ENCODE measurements around the gene GXYLT2.
"Not testable (repeated sequence)": the region's sequence is repeated elsewhere in the genome, so short reads cannot be mapped to it uniquely, and the experiment has no call there.

Gene GXYLT2

GRCh38 chr3:72998466-72998865 is 110.6 kb downstream of the GXYLT2 start:
- H3K9ac ChIP-seq (ENCODE audit: low read length), result peak overlapping the region; percentile 69
- peak overlapping the region; percentile 59 for H3K4me3 ChIP-seq (ENCODE audit: low read length)
- H4K5ac ChIP-seq (ENCODE audit: low read length), result no peak overlapping the region
- H3K23ac ChIP-seq (ENCODE audit: low read length), result no peak overlapping the region
- H2BK5ac ChIP-seq (ENCODE audit: low read length), result no peak overlapping the region
- H4K8ac ChIP-seq (ENCODE audit: low read depth, low read length), result no peak overlapping the region
- peak overlapping the region; percentile 95 for H3K4me2 ChIP-seq (ENCODE audit: low read length)
- no peaks in the 10 kb centered on the region for H3K79me1 ChIP-seq (ENCODE audit: low read length)
- no peaks in the 10 kb centered on the region for H3K36me3 ChIP-seq (ENCODE audit: control insufficient read depth, insufficient read depth, low read length)
- H3K27ac ChIP-seq (ENCODE audit: low read depth, low read length), result no peak overlapping the region
- H3K4me1 ChIP-seq (ENCODE audit: control insufficient read depth, low read depth, low read length), result no peaks in the 10 kb centered on the region
- no peaks in the 10 kb centered on the region for H3K27me3 ChIP-seq (ENCODE audit: insufficient read depth, low read length, poor library complexity)
- H2AK5ac ChIP-seq (ENCODE audit: low read length), result no peak overlapping the region
- no peak overlapping the region for H3K4ac ChIP-seq (ENCODE audit: low read depth, low read length)
- H3K56ac ChIP-seq (ENCODE audit: low read length), result peak overlapping the region; percentile 78
- H2BK120ac ChIP-seq (ENCODE audit: low read depth, low read length), result no peak overlapping the region
- WGBS (ENCODE audit: extremely low coverage, insufficient coverage, low lambda C conversion rate), result no CpG with 5 or more reads among the region's 4 CpGs
- H3K79me2 ChIP-seq (ENCODE audit: control insufficient read depth, insufficient read depth, low read length), result peaks cover 61% of the 10 kb centered on the region
- H2BK15ac ChIP-seq (replicated peaks; ENCODE audit: low read depth), result no peak overlapping the region
- DNase-seq, result no peak
- H3K18ac ChIP-seq (ENCODE audit: low read length), result no peak overlapping the region

GRCh38 chr3:72999951-73000350 is 112.1 kb downstream of the GXYLT2 start:
- Histone ChIP-seq H4K5ac (ENCODE audit: low read length) (no peak overlapping the region), H3K9ac (ENCODE audit: low read length) (peak overlapping the region; percentile 53), H3K27ac (ENCODE audit: low read depth, low read length) (no peak overlapping the region), H3K4me3 (ENCODE audit: low read length) (no peak overlapping the region), H3K18ac (ENCODE audit: low read length) (no peak overlapping the region), H2BK5ac (ENCODE audit: low read length) (no peak overlapping the region), H3K79me2 (ENCODE audit: control insufficient read depth, insufficient read depth, low read length) (peaks cover 75% of the 10 kb centered on the region), H3K27me3 (ENCODE audit: insufficient read depth, low read length, poor library complexity) (no peaks in the 10 kb centered on the region), H3K56ac (ENCODE audit: low read length) (peak overlapping the region; percentile 69), H3K23ac (ENCODE audit: low read length) (peak overlapping the region; percentile 60), H3K4me1 (ENCODE audit: control insufficient read depth, low read depth, low read length) (no peaks in the 10 kb centered on the region), H3K4ac (ENCODE audit: low read depth, low read length) (no peak overlapping the region), H2BK15ac (replicated peaks; ENCODE audit: low read depth) (no peak overlapping the region), H4K8ac (ENCODE audit: low read depth, low read length) (no peak overlapping the region), H3K4me2 (ENCODE audit: low read length) (peak overlapping the region; percentile 51), H2BK120ac (ENCODE audit: low read depth, low read length) (no peak overlapping the region), H2AK5ac (ENCODE audit: low read length) (no peak overlapping the region), H3K36me3 (ENCODE audit: control insufficient read depth, insufficient read depth, low read length) (no peaks in the 10 kb centered on the region), H3K79me1 (ENCODE audit: low read length) (no peaks in the 10 kb centered on the region)
- DNase-seq, result no peak
- WGBS (ENCODE audit: extremely low coverage, insufficient coverage, low lambda C conversion rate), result no CpG with 5 or more reads among the region's 2 CpGs

GRCh38 chr3:73003050-73003449 is 115.2 kb downstream of the GXYLT2 start:
- not testable (repeated sequence) for H4K5ac ChIP-seq (ENCODE audit: low read length); H3K23ac ChIP-seq (ENCODE audit: low read length); H3K27me3 ChIP-seq (ENCODE audit: insufficient read depth, low read length, poor library complexity); H2AK5ac ChIP-seq (ENCODE audit: low read length); H2BK5ac ChIP-seq (ENCODE audit: low read length); H4K8ac ChIP-seq (ENCODE audit: low read depth, low read length); DNase-seq; H3K4ac ChIP-seq (ENCODE audit: low read depth, low read length); H2BK15ac ChIP-seq (replicated peaks; ENCODE audit: low read depth); H3K4me3 ChIP-seq (ENCODE audit: low read length); H3K36me3 ChIP-seq (ENCODE audit: control insufficient read depth, insufficient read depth, low read length); H3K9ac ChIP-seq (ENCODE audit: low read length); H3K4me1 ChIP-seq (ENCODE audit: control insufficient read depth, low read depth, low read length); H3K79me1 ChIP-seq (ENCODE audit: low read length); H3K18ac ChIP-seq (ENCODE audit: low read length); H3K56ac ChIP-seq (ENCODE audit: low read length); H3K4me2 ChIP-seq (ENCODE audit: low read length); H3K27ac ChIP-seq (ENCODE audit: low read depth, low read length); H2BK120ac ChIP-seq (ENCODE audit: low read depth, low read length)
- peaks cover 89% of the 10 kb centered on the region for H3K79me2 ChIP-seq (ENCODE audit: control insufficient read depth, insufficient read depth, low read length)
- no CpG with 5 or more reads among the region's 8 CpGs for WGBS (ENCODE audit: extremely low coverage, insufficient coverage, low lambda C conversion rate)

- no peak overlapping the region for H3K4me2 ChIP-seq (ENCODE audit: low read length)
- no peaks in the 10 kb centered on the region for H3K79me1 ChIP-seq (ENCODE audit: low read length)
- H4K8ac ChIP-seq (ENCODE audit: low read depth, low read length), result no peak overlapping the region
- WGBS (ENCODE audit: extremely low coverage, insufficient coverage, low lambda C conversion rate), result no CpG with 5 or more reads among the region's 4 CpGs
- peaks cover 90% of the 10 kb centered on the region for H3K79me2 ChIP-seq (ENCODE audit: control insufficient read depth, insufficient read depth, low read length)
- H4K5ac ChIP-seq (ENCODE audit: low read length), result no peak overlapping the region
- H3K18ac ChIP-seq (ENCODE audit: low read length), result no peak overlapping the region
- H3K27ac ChIP-seq (ENCODE audit: low read depth, low read length), result no peak overlapping the region
- peaks cover 3% of the 10 kb centered on the region for H3K36me3 ChIP-seq (ENCODE audit: control insufficient read depth, insufficient read depth, low read length)
- no peak for DNase-seq
- H3K4ac ChIP-seq (ENCODE audit: low read depth, low read length), result no peak overlapping the region
- no peak overlapping the region for H2AK5ac ChIP-seq (ENCODE audit: low read length)
- no peak overlapping the region for H2BK15ac ChIP-seq (replicated peaks; ENCODE audit: low read depth)
- no peak overlapping the region for H3K23ac ChIP-seq (ENCODE audit: low read length)
- no peak overlapping the region for H2BK120ac ChIP-seq (ENCODE audit: low read depth, low read length)
- no peak overlapping the region for H2BK5ac ChIP-seq (ENCODE audit: low read length)
- H3K4me1 ChIP-seq (ENCODE audit: control insufficient read depth, low read depth, low read length), result no peaks in the 10 kb centered on the region
- no peak overlapping the region for H3K9ac ChIP-seq (ENCODE audit: low read length)
- no peak overlapping the region for H3K4me3 ChIP-seq (ENCODE audit: low read length)
- H3K56ac ChIP-seq (ENCODE audit: low read length), result no peak overlapping the region
- H3K27me3 ChIP-seq (ENCODE audit: insufficient read depth, low read length, poor library complexity), result no peaks in the 10 kb centered on the region
These were observed 116.5 kb downstream of the GXYLT2 start for GRCh38 chr3:73004316-73004715.

GRCh38 chr3:73007992-73008712 is 120.3 kb downstream of the GXYLT2 start:
- Histone ChIP-seq H3K27me3 (ENCODE audit: insufficient read depth, low read length, poor library complexity) (no peaks in the 10 kb centered on the region), H3K4me3 (ENCODE audit: low read length) (no peak overlapping the region), H4K5ac (ENCODE audit: low read length) (no peak overlapping the region), H3K18ac (ENCODE audit: low read length) (no peak overlapping the region), H3K56ac (ENCODE audit: low read length) (no peak overlapping the region), H3K79me2 (ENCODE audit: control insufficient read depth, insufficient read depth, low read length) (peaks cover 89% of the 10 kb centered on the region), H3K4me1 (ENCODE audit: control insufficient read depth, low read depth, low read length) (no peaks in the 10 kb centered on the region), H3K23ac (ENCODE audit: low read length) (no peak overlapping the region), H3K4me2 (ENCODE audit: low read length) (no peak overlapping the region), H3K79me1 (ENCODE audit: low read length) (no peaks in the 10 kb centered on the region), H3K36me3 (ENCODE audit: control insufficient read depth, insufficient read depth, low read length) (peaks cover 3% of the 10 kb centered on the region), H2AK5ac (ENCODE audit: low read length) (no peak overlapping the region), H3K4ac (ENCODE audit: low read depth, low read length) (no peak overlapping the region), H2BK120ac (ENCODE audit: low read depth, low read length) (no peak overlapping the region), H4K8ac (ENCODE audit: low read depth, low read length) (no peak overlapping the region), H2BK5ac (ENCODE audit: low read length) (no peak overlapping the region), H2BK15ac (replicated peaks; ENCODE audit: low read depth) (no peak overlapping the region), H3K9ac (ENCODE audit: low read length) (no peak overlapping the region), H3K27ac (ENCODE audit: low read depth, low read length) (no peak overlapping the region)
- no peak for DNase-seq
- WGBS (ENCODE audit: extremely low coverage, insufficient coverage, low lambda C conversion rate), result no CpG with 5 or more reads among the region's 6 CpGs

GRCh38 chr3:73009008-73009407 is 121.2 kb downstream of the GXYLT2 start:
- WGBS (ENCODE audit: extremely low coverage, insufficient coverage, low lambda C conversion rate), result 100% methylated on average over 2 of the region's 4 CpGs
- peaks cover 3% of the 10 kb centered on the region for H3K36me3 ChIP-seq (ENCODE audit: control insufficient read depth, insufficient read depth, low read length)
- H3K56ac ChIP-seq (ENCODE audit: low read length), result no peak overlapping the region

More at GRCh38 chr3:73009008-73009407, 121.2 kb downstream of the GXYLT2 start:
- no peak for DNase-seq
- H2BK120ac ChIP-seq (ENCODE audit: low read depth, low read length), result no peak overlapping the region
- H3K9ac ChIP-seq (ENCODE audit: low read length), result no peak overlapping the region
- H2AK5ac ChIP-seq (ENCODE audit: low read length), result no peak overlapping the region
- no peak overlapping the region for H3K23ac ChIP-seq (ENCODE audit: low read length)
- H3K4ac ChIP-seq (ENCODE audit: low read depth, low read length), result no peak overlapping the region
- H2BK15ac ChIP-seq (replicated peaks; ENCODE audit: low read depth), result no peak overlapping the region
- H3K27me3 ChIP-seq (ENCODE audit: insufficient read depth, low read length, poor library complexity), result no peaks in the 10 kb centered on the region
- H4K5ac ChIP-seq (ENCODE audit: low read length), result no peak overlapping the region
- H3K79me1 ChIP-seq (ENCODE audit: low read length), result no peaks in the 10 kb centered on the region
- no peaks in the 10 kb centered on the region for H3K4me1 ChIP-seq (ENCODE audit: control insufficient read depth, low read depth, low read length)
- peaks cover 90% of the 10 kb centered on the region for H3K79me2 ChIP-seq (ENCODE audit: control insufficient read depth, insufficient read depth, low read length)
- H4K8ac ChIP-seq (ENCODE audit: low read depth, low read length), result no peak overlapping the region
- H3K4me3 ChIP-seq (ENCODE audit: low read length), result no peak overlapping the region
- H2BK5ac ChIP-seq (ENCODE audit: low read length), result no peak overlapping the region
- no peak overlapping the region for H3K4me2 ChIP-seq (ENCODE audit: low read length)
- no peak overlapping the region for H3K27ac ChIP-seq (ENCODE audit: low read depth, low read length)
- no peak overlapping the region for H3K18ac ChIP-seq (ENCODE audit: low read length)
